VCaP (cell line): Measurements from ENCODE around the gene MED20.

Source experiments
- H3K27ac ChIP-seq: fragments of 450-650 bp; 2 replicates; pipeline ENCODE4 v1.5.1; 2017
- CTCF ChIP-seq: fragments of 450-650 bp; conservative IDR thresholded peaks from 2 replicates; pipeline ENCODE4 v1.5.1; 2017; ENCODE audit warnings: mild to moderate bottlenecking, moderate library complexity

Gene MED20

GRCh38 chr6:41859356-41859755, 61.6 kb downstream of the MED20 start:
- H3K27ac ChIP-seq, result peak overlapping the region; percentile 66
- no peak for TF ChIP-seq CTCF

- no peak for TF ChIP-seq CTCF
- peak overlapping the region; percentile 66 for H3K27ac ChIP-seq
Observed at GRCh38 chr6:41858703-41859102, 62.2 kb downstream of the MED20 start.
